NB4 (cell line): ENCODE results near the gene EPB41L1.

Source experiments
- DNase-seq: peaks from one replicate; pipeline ENCODE4 v3.0.0; 2010; ENCODE audit warnings: low read depth
- H3K4me3 ChIP-seq: one replicate; pipeline ENCODE4 v1.5.1; 2011; ENCODE audit warnings: mild to moderate bottlenecking, low read depth, low read length, moderate library complexity
- CTCF ChIP-seq: IDR thresholded peaks from one replicate; pipeline ENCODE4 v1.5.1; 2012; ENCODE audit warnings: low read depth, low read length
- MAX ChIP-seq: IDR thresholded peaks from 2 replicates; pipeline ENCODE4 v1.6.1; 2011; ENCODE audit warnings: low read depth, low read length
- MYC ChIP-seq: IDR thresholded peaks from 2 replicates; pipeline ENCODE4 v1.6.1; 2011; ENCODE audit warnings: low read depth, low read length
- POLR2A ChIP-seq: IDR thresholded peaks from 2 replicates; pipeline ENCODE4 v1.6.1; 2011; ENCODE audit warnings: mild to moderate bottlenecking; ENCODE audit not compliant: insufficient read length; ENCODE audit errors: extremely low read depth

The EPB41L1 gene

GRCh38 chr20:36154700-36155628, at the start of gene EPB41L1:
TSS of gene EPB41L1 (plus strand) at chr20:36154740. CDS start at chr20:36173778, 19,038 bp downstream.
- no peak for DNase-seq
- TF ChIP-seq MAX: no peak
- TF ChIP-seq POLR2A: no peak
- TF ChIP-seq MYC: no peak
- no peak for TF ChIP-seq CTCF
- H3K4me3 ChIP-seq: peak within 1 kb of the TSS; percentile 25

GRCh38 chr20:36104856-36105255, 49.7 kb upstream of the EPB41L1 start:
- no peak overlapping the region for H3K4me3 ChIP-seq
- TF ChIP-seq CTCF (no peak), MAX (no peak), POLR2A (no peak), MYC (no peak)
- no peak for DNase-seq

- no peak overlapping the region for H3K4me3 ChIP-seq
- TF ChIP-seq MAX (no peak), CTCF (no peak), MYC (no peak), POLR2A (no peak)
- no peak for DNase-seq
Observed at GRCh38 chr20:36105711-36106226, 48.8 kb upstream of the EPB41L1 start.

- TF ChIP-seq MAX: no peak
- no peak for TF ChIP-seq MYC
- no peak for TF ChIP-seq POLR2A
- no peak for TF ChIP-seq CTCF
- DNase-seq: no peak
- no peak overlapping the region for H3K4me3 ChIP-seq
Observed at GRCh38 chr20:36106606-36107005, 47.9 kb upstream of the EPB41L1 start.

GRCh38 chr20:36107881-36108280, 46.7 kb upstream of the EPB41L1 start:
- TF ChIP-seq CTCF (no peak), POLR2A (no peak), MYC (no peak), MAX (no peak)
- DNase-seq: no peak
- no peak overlapping the region for H3K4me3 ChIP-seq
